ENCODE measurements around the gene SUSD3.
A peak's percentile ranks its signal among the peaks of the same experiment; 100 is the strongest.

The SUSD3 gene

DNA sequence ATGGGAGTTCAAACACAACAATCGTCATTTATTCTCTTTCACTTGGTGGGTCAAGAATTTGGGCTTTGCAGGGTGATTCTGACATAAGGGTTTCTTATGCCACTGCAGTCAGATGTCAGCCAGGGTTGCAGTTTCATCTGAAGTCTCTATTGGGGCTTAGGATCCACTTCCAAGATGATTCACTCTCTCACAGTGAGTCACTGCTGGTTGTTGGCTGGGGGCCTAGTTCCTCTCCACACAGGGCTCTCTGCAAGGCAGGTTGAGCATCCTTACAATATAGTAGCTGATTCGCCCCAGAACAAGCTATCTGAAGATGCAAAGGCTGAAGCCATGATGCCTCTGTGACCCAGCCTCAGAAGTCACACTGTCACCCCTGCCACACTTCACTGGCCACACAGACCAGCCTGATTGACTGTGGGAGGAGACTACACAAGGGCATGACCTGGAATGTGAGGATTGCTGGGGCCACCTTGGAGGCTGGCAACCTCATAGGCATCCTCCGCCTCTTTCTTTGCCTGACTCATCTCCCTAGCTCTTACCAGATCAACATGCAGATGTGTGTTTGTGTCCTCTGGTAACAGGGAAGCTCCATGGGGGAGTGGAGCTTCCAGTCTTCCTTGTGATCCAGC, 33.1 kb downstream of the SUSD3 start:
- H3K4me3 ChIP-seq (ENCODE audit: insufficient read depth, low read depth, low read length, poor library complexity, severe bottlenecking) = no peak overlapping the region
- H3K36me3 ChIP-seq (ENCODE audit: control insufficient read depth, insufficient read depth, low read length) = peaks cover 11% of the 10 kb centered on the region

DNA sequence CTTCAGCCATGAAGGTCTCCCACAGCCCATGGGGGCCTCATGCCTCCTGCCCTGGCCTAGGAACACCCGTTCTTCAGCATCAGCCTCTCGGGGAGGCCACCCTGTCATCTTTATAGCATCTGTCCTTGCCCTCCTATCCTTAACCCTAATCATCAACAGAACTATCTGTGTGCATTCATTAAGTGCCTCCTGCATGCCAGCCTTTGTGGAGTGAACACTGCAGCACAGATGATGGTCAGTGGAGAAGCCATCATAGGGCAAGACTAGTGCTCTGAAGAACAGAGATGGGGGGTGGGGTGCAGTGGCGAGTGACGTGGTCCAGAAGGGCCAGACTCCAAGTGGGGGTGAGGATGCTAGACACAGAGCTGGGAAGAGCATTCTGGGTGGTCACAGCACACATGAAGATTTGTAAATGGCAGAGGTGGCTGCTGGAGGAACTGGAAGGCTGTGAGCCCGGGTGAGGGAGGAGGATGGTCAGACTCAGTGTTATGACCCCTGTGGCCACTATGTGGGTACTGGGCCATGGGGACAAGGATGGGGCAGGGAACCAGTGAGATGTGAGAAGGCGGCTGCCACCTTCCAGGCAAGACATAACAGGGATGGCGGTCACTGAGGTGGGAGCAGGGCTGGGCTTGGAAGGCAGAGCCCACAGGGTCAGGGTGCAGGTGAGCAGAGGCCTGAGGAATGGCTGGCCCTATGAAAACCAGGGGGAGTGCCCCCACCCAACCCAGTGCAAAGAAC, 33.9 kb downstream of the SUSD3 start:
- H3K4me1 ChIP-seq (ENCODE audit: control insufficient read depth, insufficient read depth, low read length, poor library complexity, severe bottlenecking) = peaks cover 36% of the 10 kb centered on the region
- no peaks in the 10 kb centered on the region for H3K27me3 ChIP-seq (replicated peaks; ENCODE audit: control insufficient read depth, insufficient read depth, low read length, poor library complexity, severe bottlenecking)
- no peak for DNase-seq
- peak overlapping the region; percentile 51 for H3K27ac ChIP-seq (ENCODE audit: insufficient read depth, low read length, poor library complexity, severe bottlenecking)
- peaks cover 5% of the 10 kb centered on the region for H3K36me3 ChIP-seq (ENCODE audit: control insufficient read depth, insufficient read depth, low read length)
- H3K9me3 ChIP-seq (ENCODE audit: control insufficient read depth, low read length) = no peaks in the 10 kb centered on the region
- no peak overlapping the region for H3K4me3 ChIP-seq (ENCODE audit: insufficient read depth, low read depth, low read length, poor library complexity, severe bottlenecking)

More for the DNA sequence above, 33.1 kb downstream of the SUSD3 start:
- Histone ChIP-seq H3K9me3 (ENCODE audit: control insufficient read depth, low read length) (no peaks in the 10 kb centered on the region), H3K4me1 (ENCODE audit: control insufficient read depth, insufficient read depth, low read length, poor library complexity, severe bottlenecking) (peaks cover 30% of the 10 kb centered on the region), H3K27me3 (replicated peaks; ENCODE audit: control insufficient read depth, insufficient read depth, low read length, poor library complexity, severe bottlenecking) (no peaks in the 10 kb centered on the region), H3K27ac (ENCODE audit: insufficient read depth, low read length, poor library complexity, severe bottlenecking) (no peak overlapping the region)
- DNase-seq = no peak

- Histone ChIP-seq H3K9me3 (ENCODE audit: control insufficient read depth, low read length) (no peaks in the 10 kb centered on the region), H3K4me3 (ENCODE audit: insufficient read depth, low read depth, low read length, poor library complexity, severe bottlenecking) (peak overlapping the region; percentile 18), H3K4me1 (ENCODE audit: control insufficient read depth, insufficient read depth, low read length, poor library complexity, severe bottlenecking) (peaks cover 45% of the 10 kb centered on the region), H3K27me3 (replicated peaks; ENCODE audit: control insufficient read depth, insufficient read depth, low read length, poor library complexity, severe bottlenecking) (no peaks in the 10 kb centered on the region), H3K27ac (ENCODE audit: insufficient read depth, low read length, poor library complexity, severe bottlenecking) (peak overlapping the region; percentile 51), H3K36me3 (ENCODE audit: control insufficient read depth, insufficient read depth, low read length) (no peaks in the 10 kb centered on the region)
- no peak for DNase-seq
Observed at GRCh38 chr9:93093127-93093876, 34.8 kb downstream of the SUSD3 start.

DNA sequence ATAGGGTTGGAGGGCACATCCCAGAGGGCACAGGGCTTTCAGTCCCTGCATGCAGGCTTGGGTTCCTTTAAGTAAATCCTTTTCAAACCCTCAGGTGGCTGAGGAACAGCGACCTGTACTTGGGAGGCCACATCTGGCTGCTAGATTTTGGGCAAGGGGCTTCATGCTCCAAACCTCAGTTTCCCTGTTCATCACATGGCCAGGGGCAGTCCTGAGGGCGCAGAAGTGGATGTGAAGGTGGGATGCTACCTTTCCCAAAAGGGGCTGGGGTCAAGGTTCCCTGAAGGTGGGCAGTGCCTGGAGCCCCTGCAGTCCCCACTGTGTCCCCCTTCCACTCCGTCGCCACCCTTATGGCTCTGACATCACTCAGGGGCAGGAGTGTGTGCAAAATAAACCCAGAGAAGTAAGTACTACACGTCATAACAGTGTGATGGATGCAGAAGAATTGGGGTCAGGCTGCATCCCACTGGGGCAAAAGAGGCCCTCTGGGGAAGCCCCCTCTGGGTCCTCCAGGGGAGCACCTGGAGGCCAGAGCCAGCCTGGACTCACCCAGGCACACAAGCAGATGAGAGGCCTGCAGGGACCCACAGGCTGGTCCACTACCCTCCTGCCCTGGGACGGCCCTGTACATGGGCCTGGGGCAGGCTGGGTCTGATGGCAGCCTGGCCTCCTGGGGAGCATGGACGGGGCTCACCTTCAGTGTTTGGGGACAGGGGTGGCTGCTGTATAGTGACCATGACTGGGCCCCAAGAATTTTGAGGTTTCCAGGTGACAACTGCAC, 35.6 kb downstream of the SUSD3 start:
- Histone ChIP-seq H3K27ac (ENCODE audit: insufficient read depth, low read length, poor library complexity, severe bottlenecking) (peak overlapping the region; percentile 95), H3K9me3 (ENCODE audit: control insufficient read depth, low read length) (no peaks in the 10 kb centered on the region), H3K36me3 (ENCODE audit: control insufficient read depth, insufficient read depth, low read length) (no peaks in the 10 kb centered on the region), H3K27me3 (replicated peaks; ENCODE audit: control insufficient read depth, insufficient read depth, low read length, poor library complexity, severe bottlenecking) (no peaks in the 10 kb centered on the region), H3K4me1 (ENCODE audit: control insufficient read depth, insufficient read depth, low read length, poor library complexity, severe bottlenecking) (peaks cover 51% of the 10 kb centered on the region), H3K4me3 (ENCODE audit: insufficient read depth, low read depth, low read length, poor library complexity, severe bottlenecking) (peak overlapping the region; percentile 50)
- DNase-seq = no peak

GRCh38 chr9:93094658-93095204, 36.2 kb downstream of the SUSD3 start:
- DNase-seq = no peak
- peaks cover 58% of the 10 kb centered on the region for H3K4me1 ChIP-seq (ENCODE audit: control insufficient read depth, insufficient read depth, low read length, poor library complexity, severe bottlenecking)
- H3K27me3 ChIP-seq (replicated peaks; ENCODE audit: control insufficient read depth, insufficient read depth, low read length, poor library complexity, severe bottlenecking) = no peaks in the 10 kb centered on the region
- H3K36me3 ChIP-seq (ENCODE audit: control insufficient read depth, insufficient read depth, low read length) = no peaks in the 10 kb centered on the region
- peak overlapping the region; percentile 95 for H3K27ac ChIP-seq (ENCODE audit: insufficient read depth, low read length, poor library complexity, severe bottlenecking)
- no peaks in the 10 kb centered on the region for H3K9me3 ChIP-seq (ENCODE audit: control insufficient read depth, low read length)
- H3K4me3 ChIP-seq (ENCODE audit: insufficient read depth, low read depth, low read length, poor library complexity, severe bottlenecking) = peak overlapping the region; percentile 50

GRCh38 chr9:93095205-93096130, 37.0 kb downstream of the SUSD3 start:
- H3K27me3 ChIP-seq (replicated peaks; ENCODE audit: control insufficient read depth, insufficient read depth, low read length, poor library complexity, severe bottlenecking) = no peaks in the 10 kb centered on the region
- H3K9me3 ChIP-seq (ENCODE audit: control insufficient read depth, low read length) = no peaks in the 10 kb centered on the region
- peak overlapping the region; percentile 95 for H3K27ac ChIP-seq (ENCODE audit: insufficient read depth, low read length, poor library complexity, severe bottlenecking)
- H3K4me1 ChIP-seq (ENCODE audit: control insufficient read depth, insufficient read depth, low read length, poor library complexity, severe bottlenecking) = peaks cover 61% of the 10 kb centered on the region
- H3K36me3 ChIP-seq (ENCODE audit: control insufficient read depth, insufficient read depth, low read length) = no peaks in the 10 kb centered on the region
- H3K4me3 ChIP-seq (ENCODE audit: insufficient read depth, low read depth, low read length, poor library complexity, severe bottlenecking) = peak overlapping the region; percentile 79
- DNase-seq = peak; percentile 100

DNA sequence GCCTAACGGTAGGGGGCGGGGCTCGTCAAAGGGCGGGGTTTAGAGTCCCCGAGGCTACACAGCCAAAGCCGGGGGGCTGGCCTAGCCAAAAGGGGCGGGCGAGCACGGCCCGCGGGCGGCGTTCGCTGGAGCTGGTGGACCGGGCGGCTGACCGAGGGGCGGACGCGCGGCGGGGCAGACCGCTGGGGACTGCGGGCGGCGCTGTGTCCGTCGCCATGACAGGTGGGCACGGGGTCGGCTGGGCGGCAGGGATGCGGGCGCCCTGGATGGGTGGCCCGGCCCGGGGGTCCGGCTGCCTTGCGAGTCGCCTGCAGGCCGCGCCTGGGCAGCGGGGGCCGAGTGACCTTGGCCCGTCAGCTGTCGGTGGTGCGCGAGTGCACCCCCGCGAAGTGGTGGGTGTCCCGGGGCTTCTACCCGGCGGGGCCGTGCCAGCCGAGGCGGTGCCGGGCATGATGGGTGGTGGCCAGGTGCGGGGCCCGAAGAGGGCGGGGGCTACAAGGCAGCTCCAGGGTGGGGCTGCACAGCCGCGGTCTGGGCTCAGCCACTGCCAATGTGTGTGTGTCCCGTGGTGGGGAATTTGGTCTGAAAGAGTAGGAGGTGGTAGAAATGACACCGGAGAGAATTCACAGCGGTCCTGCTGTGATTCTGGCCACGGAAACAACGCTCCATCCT, 37.8 kb downstream of the SUSD3 start, which contains the start of gene CARD19:
TSS of gene CARD19 (plus strand) at position 87 of the 672 bp plus-strand sequence. CDS start at position 216, 129 bp downstream.
- Histone ChIP-seq H3K9me3 (ENCODE audit: control insufficient read depth, low read length) (no peaks in the 10 kb centered on the region), H3K4me3 (ENCODE audit: insufficient read depth, low read depth, low read length, poor library complexity, severe bottlenecking) (peak within 1 kb of the TSS; percentile 79), H3K27ac (ENCODE audit: insufficient read depth, low read length, poor library complexity, severe bottlenecking) (peak within 1 kb of the TSS; percentile 95), H3K36me3 (ENCODE audit: control insufficient read depth, insufficient read depth, low read length) (no peaks in the 10 kb centered on the region), H3K4me1 (ENCODE audit: control insufficient read depth, insufficient read depth, low read length, poor library complexity, severe bottlenecking) (peaks cover 61% of the 10 kb centered on the region), H3K27me3 (replicated peaks; ENCODE audit: control insufficient read depth, insufficient read depth, low read length, poor library complexity, severe bottlenecking) (no peaks in the 10 kb centered on the region)
- DNase-seq = peak; percentile 45 to 58 (median 57)

DNA sequence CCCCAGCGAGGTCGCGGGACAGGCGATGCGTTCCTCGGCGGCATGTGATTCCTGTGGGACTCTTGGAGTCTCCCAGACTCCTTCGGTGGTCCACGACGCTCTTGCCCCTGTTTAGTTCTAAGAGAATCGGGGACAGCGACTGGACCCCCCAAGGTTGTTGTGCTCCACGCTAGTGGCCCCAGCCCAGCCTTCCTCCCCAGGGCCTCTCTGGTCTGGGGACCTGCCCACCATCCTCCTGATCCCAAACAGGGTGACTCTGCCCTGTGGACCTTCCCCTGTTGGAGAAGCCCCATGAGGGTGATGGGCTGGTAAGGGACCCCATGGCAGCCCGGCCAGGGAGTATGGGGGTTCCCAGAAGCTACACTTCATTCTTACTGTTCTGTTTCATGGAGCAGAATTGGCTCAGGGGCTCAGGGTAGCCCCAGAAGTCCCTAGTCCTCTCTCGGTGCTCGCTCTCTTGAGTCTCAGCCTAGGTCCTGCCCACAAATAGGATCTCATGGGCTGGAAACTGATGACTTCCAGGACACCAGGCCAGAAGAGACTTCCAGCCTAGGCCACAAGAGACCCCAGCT, 38.4 kb downstream of the SUSD3 start:
- peaks cover 56% of the 10 kb centered on the region for H3K4me1 ChIP-seq (ENCODE audit: control insufficient read depth, insufficient read depth, low read length, poor library complexity, severe bottlenecking)

More for the DNA sequence above, 38.4 kb downstream of the SUSD3 start:
- Histone ChIP-seq H3K36me3 (ENCODE audit: control insufficient read depth, insufficient read depth, low read length) (no peaks in the 10 kb centered on the region), H3K27ac (ENCODE audit: insufficient read depth, low read length, poor library complexity, severe bottlenecking) (peak overlapping the region; percentile 89), H3K4me3 (ENCODE audit: insufficient read depth, low read depth, low read length, poor library complexity, severe bottlenecking) (peak overlapping the region; percentile 79), H3K27me3 (replicated peaks; ENCODE audit: control insufficient read depth, insufficient read depth, low read length, poor library complexity, severe bottlenecking) (no peaks in the 10 kb centered on the region), H3K9me3 (ENCODE audit: control insufficient read depth, low read length) (no peaks in the 10 kb centered on the region)
- no peak for DNase-seq
